Right lung (tissue), 5 donors: Measurements from ENCODE around the gene CFD. TPM values are rescaled to one million over a fixed set of nuclear protein-coding genes. Genes with fewer than 3 reads are reported as not detected.
"Not testable (repeated sequence)": the region's sequence is repeated elsewhere in the genome, so short reads cannot be mapped to it uniquely, and the experiment has no call there.

Experiments used
- DNase-seq, 2 donors: peaks; one replicate each; pipeline ENCODE4 v3.0.0-alpha.2; 2013
- polyA plus RNA-seq, 5 donors: library from polyadenylated mRNA; unstranded; fragments of 120-200 nt; gene quantifications; one replicate each; pipeline versions ENCODE4 v1.2.1 to v1.2.3, GENCODE V29; 2013; ENCODE audit warnings: inconsistent platforms in 1 of 5, low replicate concordance in 1 of 5; ENCODE audit not compliant: insufficient read length in 5 of 5, insufficient read depth in 1 of 5

CFD gene
- polyA plus RNA-seq, 5 donors, result 4.7 to 31.4 (median 6.3) TPM

GRCh38 chr19:869245-870177 is 10.0 kb downstream of the CFD start:
- DNase-seq, result peak; percentile 80 to 85

- DNase-seq, result no peak
Measured at GRCh38 chr19:870314-870713, 10.8 kb downstream of the CFD start.

- peak; percentile 66 to 75 for DNase-seq
Measured at GRCh38 chr19:870963-871401, 11.5 kb downstream of the CFD start.

- no peak for DNase-seq
Measured at GRCh38 chr19:871446-872265, 12.2 kb downstream of the CFD start.

GRCh38 chr19:872266-872951 is 12.9 kb downstream of the CFD start:
- DNase-seq, result no peak

- no peak for DNase-seq
Measured at GRCh38 chr19:873084-873483, 13.6 kb downstream of the CFD start.

GRCh38 chr19:873561-874041 is 14.1 kb downstream of the CFD start:
- DNase-seq, result no peak

GRCh38 chr19:875265-875879 is 15.9 kb downstream of the CFD start:
- DNase-seq, result no peak

GRCh38 chr19:876089-876488 is 16.6 kb downstream of the CFD start:
- DNase-seq, result no peak

- DNase-seq, result no peak
Measured at GRCh38 chr19:876780-877314, 17.4 kb downstream of the CFD start.

GRCh38 chr19:877992-878660 is 18.7 kb downstream of the CFD start:
- DNase-seq, result not testable (repeated sequence)

GRCh38 chr19:878751-879561 is 19.5 kb downstream of the CFD start:
- DNase-seq, result not testable (repeated sequence)

- no peak for DNase-seq
Measured at GRCh38 chr19:879711-880438, 20.4 kb downstream of the CFD start.

GRCh38 chr19:881385-882071 is 22.1 kb downstream of the CFD start:
- no peak for DNase-seq

GRCh38 chr19:882871-883497 is 23.5 kb downstream of the CFD start:
- no peak for DNase-seq

- no peak for DNase-seq
Measured at GRCh38 chr19:883661-884211, 24.3 kb downstream of the CFD start.

GRCh38 chr19:884420-885211 is 25.2 kb downstream of the CFD start:
- no peak for DNase-seq
